Heart left ventricle (tissue), 13 donors: ENCODE data around the gene PHF20.

Experiments used
- CTCF ChIP-seq, 12 donors: fragments of 200-600 bp; sonication (generic) in 4 of 12; IDR thresholded peaks; one replicate each; pipeline versions ENCODE4 v1.5.0 to v1.8.0; 2018 to 2022; ENCODE audit warnings: antibody characterized with exemption in 12 of 12, mild to moderate bottlenecking in 5 of 12
- POLR2A ChIP-seq, 2 donors: fragments of 450-650 bp; IDR thresholded peaks; one replicate each; pipeline ENCODE4 v1.6.1; 2017; ENCODE audit warnings: antibody characterized with exemption in 2 of 2, mild to moderate bottlenecking in 2 of 2, moderate library complexity in 2 of 2
- donor health status: ischemic (EF 13 %, LVEDD 7.1; RV severe dilation, severe dysfunction).
- donor health status: DM: no; HTN: yes; CAD: no.
- donor health status: DM: no; HTN: no; CAD: no.
- donor health status: ischemic (EF 25% LVEDD 6.9; RV normal size, moderate dysfunction).
- donor health status: ischemic (EF 25% LVEDD 5.7; RV mildly dilated, moderate dysfunction).
- donor health status: ischemic (EF 35%, LVEDD 5.7; RV mildly dilated, moderate dysfunction).
- donor health status: nonischemic (EF 11% LVEDD 7.7; RV severe dilation, severe dysfunction).
- donor health status: DM: yes; HTN: yes; CAD: no.
- donor health status: PGD.
- donor health status: ischemic (EF 29% LVEDD 5.4; RV normal size, mild dysfunction).
- donor health status: nonischemic (EF 23%, LVEDD 6.1; RV moderate dilation, normal function).

DNA sequence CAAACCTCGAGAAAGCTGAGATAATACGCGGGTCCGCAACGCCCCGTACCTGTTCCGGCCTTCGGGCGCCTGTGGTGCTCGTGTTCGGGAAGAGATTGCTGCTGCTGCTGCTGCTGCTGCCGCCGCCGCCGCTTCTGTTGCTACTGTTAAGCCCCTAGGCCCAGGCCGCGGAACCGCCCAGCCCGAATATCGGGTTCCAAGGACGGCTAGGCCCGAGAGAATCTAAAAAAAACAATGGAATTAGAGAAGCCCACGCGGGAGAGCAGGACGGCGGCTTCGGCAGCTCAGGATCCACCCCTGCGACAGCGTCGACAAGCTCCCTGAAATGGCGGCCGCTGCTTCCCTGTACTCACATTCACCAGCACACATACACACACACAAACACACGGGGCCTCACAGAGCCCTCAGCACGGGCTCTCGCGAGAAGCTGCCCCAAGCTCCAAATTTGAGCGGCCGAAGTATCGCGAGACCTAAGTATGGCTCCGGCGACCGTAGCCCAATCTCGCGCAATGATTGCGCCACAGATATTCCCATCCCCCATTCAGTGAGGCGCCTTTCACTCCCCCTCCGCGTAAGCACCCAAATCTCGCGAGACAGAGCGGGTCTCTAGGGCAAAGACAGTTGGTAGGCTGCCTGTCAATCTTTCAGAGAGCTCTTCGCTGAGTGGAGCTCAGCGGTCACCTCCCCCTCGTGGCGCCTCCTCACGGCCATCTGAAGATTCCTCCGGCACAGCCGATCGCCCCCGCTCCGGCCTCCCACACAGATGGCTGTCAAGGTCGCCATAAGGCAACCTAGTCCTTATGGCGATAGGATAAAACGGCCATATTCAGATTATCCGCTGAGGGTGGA is 29.7 kb upstream of the PHF20 start, which contains the start of gene RBM39:
- TF ChIP-seq CTCF (IDR thresholded peaks at IDR 0.05) = peak; percentile 19 to 74 (median 46)
- peak; percentile 73 to 86 for TF ChIP-seq POLR2A (IDR thresholded peaks at IDR 0.05)
